Neural progenitor cell (in vitro differentiated cells): ENCODE data around the gene RXRA. TPM values are rescaled to one million over a fixed set of nuclear protein-coding genes. Genes with fewer than 3 reads are reported as not detected.

Source experiments
- DNase-seq: peaks from one replicate; pipeline ENCODE4 v3.0.0-alpha.2; 2016; ENCODE audit warnings: low spot score
- H2AFZ ChIP-seq: fragments of 200-600 bp; sonication (generic); replicated peaks from 2 replicates; pipeline ENCODE4 v1.6.1; 2016; ENCODE audit warnings: antibody characterized with exemption
- H3F3A ChIP-seq: fragments of 200-600 bp; sonication (generic); 2 replicates; pipeline ENCODE4 v1.6.1; 2016; ENCODE audit warnings: antibody characterized with exemption, low read depth
- H3K27ac ChIP-seq: fragments of 200-600 bp; sonication (generic); 2 replicates; pipeline ENCODE4 v1.5.1; 2016; ENCODE audit warnings: mild to moderate bottlenecking
- H3K27me3 ChIP-seq: fragments of 200-600 bp; sonication (generic); 2 replicates; pipeline ENCODE4 v1.6.1; 2016; ENCODE audit warnings: mild to moderate bottlenecking, moderate library complexity
- H3K36me3 ChIP-seq: fragments of 200-600 bp; sonication (generic); 2 replicates; pipeline ENCODE4 v1.5.1; 2016
- H3K4me1 ChIP-seq: fragments of 200-600 bp; sonication (generic); 2 replicates; pipeline ENCODE4 v1.6.1; 2016; ENCODE audit warnings: mixed run types
- H3K4me2 ChIP-seq: fragments of 200-600 bp; sonication (generic); 2 replicates; pipeline ENCODE4 v1.6.1; 2016
- H3K4me3 ChIP-seq: fragments of 200-600 bp; sonication (generic); 2 replicates; pipeline ENCODE4 v1.5.1; 2016
- H3K79me2 ChIP-seq: fragments of 200-600 bp; sonication (generic); 2 replicates; pipeline ENCODE4 v1.6.1; 2016; ENCODE audit warnings: low read depth
- H3K9ac ChIP-seq: fragments of 200-600 bp; sonication (generic); 2 replicates; pipeline ENCODE4 v1.6.1; 2016
- H3K9me3 ChIP-seq: fragments of 200-600 bp; sonication (generic); 2 replicates; pipeline ENCODE4 v1.5.1; 2016; ENCODE audit warnings: low read depth
- H4K20me1 ChIP-seq: fragments of 200-600 bp; sonication (generic); 2 replicates; pipeline ENCODE4 v1.6.1; 2016; ENCODE audit warnings: low read depth
- H3K27ac Mint-ChIP-seq: 3 replicates; pipeline ENCODE4 v1.8.0; 2021; ENCODE audit warnings: mixed read lengths
- H3K27me3 Mint-ChIP-seq: 2 replicates; pipeline ENCODE4 v1.8.0; 2022; ENCODE audit warnings: low read depth, mild to moderate bottlenecking, inconsistent platforms, moderate library complexity, mixed read lengths; ENCODE audit not compliant: insufficient read depth
- H3K36me3 Mint-ChIP-seq: 3 replicates; pipeline ENCODE4 v1.8.0; 2021; ENCODE audit warnings: mixed read lengths
- H3K4me1 Mint-ChIP-seq: 3 replicates; pipeline ENCODE4 v1.8.0; 2021; ENCODE audit warnings: mixed read lengths
- H3K4me3 Mint-ChIP-seq: 3 replicates; pipeline ENCODE4 v1.8.0; 2021; ENCODE audit warnings: mild to moderate bottlenecking, moderate library complexity, mixed read lengths
- H3K9me3 Mint-ChIP-seq: 3 replicates; pipeline ENCODE4 v1.8.0; 2020; ENCODE audit warnings: mixed read lengths
- EZH2 ChIP-seq: fragments of 200-600 bp; sonication (generic); IDR thresholded peaks from 2 replicates; pipeline ENCODE4 v1.6.1; 2017; ENCODE audit warnings: antibody characterized with exemption, mild to moderate bottlenecking, moderate library complexity
- EZH2phosphoT487 ChIP-seq: fragments of 200-600 bp; sonication (generic); IDR thresholded peaks from 2 replicates; pipeline ENCODE4 v1.6.1; 2017; ENCODE audit warnings: antibody characterized with exemption
- total RNA-seq: library from RNA; depleted of rRNA; stranded (reverse); fragments of >200 nt; gene quantifications from 2 replicates; pipeline ENCODE4 v1.2.3, GENCODE V29; 2015; ENCODE audit warnings: low replicate concordance
- TF ChIP-seq, protein P1 (sequence below): fragments of 200-600 bp; sonication (generic); IDR thresholded peaks from 2 replicates; pipeline ENCODE4 v1.5.1; 2017; ENCODE audit warnings: antibody characterized with exemption, mild to moderate bottlenecking

The RXRA gene
- total RNA-seq, 1 donor from 2014 or later = 11.6 TPM

DNA sequence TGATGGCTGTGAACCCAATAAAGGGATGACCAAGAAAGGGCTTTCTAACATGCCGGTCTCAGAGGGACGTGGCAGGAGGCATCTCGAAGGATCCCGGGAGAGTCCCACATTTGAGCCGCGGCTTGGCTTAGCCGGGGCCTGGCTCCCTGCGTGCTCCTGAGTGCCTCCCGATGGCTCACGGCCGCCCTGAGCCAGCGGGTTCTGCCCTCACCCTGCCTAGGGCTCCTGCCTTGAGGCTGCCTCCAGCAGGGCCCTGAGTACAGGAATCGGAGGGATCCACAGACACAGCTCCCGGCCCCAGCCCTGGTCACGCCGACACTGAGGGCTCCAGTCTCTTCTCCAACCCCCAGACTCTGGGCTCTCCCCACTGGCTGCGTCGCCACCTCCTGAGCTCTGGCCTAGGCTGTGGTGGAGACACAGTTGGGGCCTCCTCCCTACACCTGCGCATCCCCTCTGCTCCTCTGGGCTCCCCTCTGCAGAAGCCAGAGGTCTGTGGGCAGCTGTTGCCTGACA is 44.1 kb upstream of the RXRA start:
- no peak for TF ChIP-seq EZH2phosphoT487
- TF ChIP-seq EZH2 = no peak
- TF ChIP-seq, protein P1, sequence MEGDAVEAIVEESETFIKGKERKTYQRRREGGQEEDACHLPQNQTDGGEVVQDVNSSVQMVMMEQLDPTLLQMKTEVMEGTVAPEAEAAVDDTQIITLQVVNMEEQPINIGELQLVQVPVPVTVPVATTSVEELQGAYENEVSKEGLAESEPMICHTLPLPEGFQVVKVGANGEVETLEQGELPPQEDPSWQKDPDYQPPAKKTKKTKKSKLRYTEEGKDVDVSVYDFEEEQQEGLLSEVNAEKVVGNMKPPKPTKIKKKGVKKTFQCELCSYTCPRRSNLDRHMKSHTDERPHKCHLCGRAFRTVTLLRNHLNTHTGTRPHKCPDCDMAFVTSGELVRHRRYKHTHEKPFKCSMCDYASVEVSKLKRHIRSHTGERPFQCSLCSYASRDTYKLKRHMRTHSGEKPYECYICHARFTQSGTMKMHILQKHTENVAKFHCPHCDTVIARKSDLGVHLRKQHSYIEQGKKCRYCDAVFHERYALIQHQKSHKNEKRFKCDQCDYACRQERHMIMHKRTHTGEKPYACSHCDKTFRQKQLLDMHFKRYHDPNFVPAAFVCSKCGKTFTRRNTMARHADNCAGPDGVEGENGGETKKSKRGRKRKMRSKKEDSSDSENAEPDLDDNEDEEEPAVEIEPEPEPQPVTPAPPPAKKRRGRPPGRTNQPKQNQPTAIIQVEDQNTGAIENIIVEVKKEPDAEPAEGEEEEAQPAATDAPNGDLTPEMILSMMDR = no peak
- Histone ChIP-seq H2AFZ (no peak overlapping the region), H3F3A (no peaks in the 10 kb centered on the region), H3K4me1 (no peaks in the 10 kb centered on the region), H3K79me2 (no peaks in the 10 kb centered on the region), H4K20me1 (no peaks in the 10 kb centered on the region), H3K9me3 (no peaks in the 10 kb centered on the region), H3K4me2 (no peak overlapping the region), H3K27me3 (no peaks in the 10 kb centered on the region), H3K4me3 (no peak overlapping the region), H3K36me3 (no peaks in the 10 kb centered on the region), H3K27ac (no peak overlapping the region), H3K9ac (peak overlapping the region; percentile 3)
- Mint-ChIP-seq H3K27me3 (peaks cover 3% of the 10 kb centered on the region), H3K36me3 (no peaks in the 10 kb centered on the region), H3K27ac (no peak overlapping the region), H3K4me1 (peaks cover 9% of the 10 kb centered on the region), H3K4me3 (no peak overlapping the region), H3K9me3 (peaks cover 2% of the 10 kb centered on the region)
- DNase-seq = no peak

DNA sequence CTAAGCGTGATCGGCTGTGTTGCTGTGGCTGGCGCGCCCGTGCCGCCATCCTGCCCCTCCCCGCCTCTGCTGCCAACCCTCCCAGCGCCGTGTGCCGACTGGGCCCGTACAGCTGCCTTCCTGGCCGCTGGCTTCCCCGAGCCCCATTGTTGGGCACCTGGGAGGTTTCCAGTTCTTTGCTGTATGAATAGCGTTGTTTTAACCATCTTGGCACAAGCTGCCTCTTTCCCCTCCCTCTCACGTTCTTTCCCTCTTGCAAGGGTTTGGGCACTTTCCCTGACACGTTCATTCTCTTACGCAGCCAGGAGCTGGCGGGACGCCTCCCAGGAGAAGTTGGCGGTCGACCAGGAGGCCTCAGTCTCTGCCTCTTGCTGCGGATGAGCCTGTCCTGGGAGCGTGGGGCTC is 43.1 kb upstream of the RXRA start:
- Histone ChIP-seq H3K36me3 (no peaks in the 10 kb centered on the region), H3K4me2 (no peak overlapping the region), H4K20me1 (no peaks in the 10 kb centered on the region), H3K27ac (no peak overlapping the region), H2AFZ (no peak overlapping the region), H3K9ac (no peak overlapping the region), H3K4me1 (peaks cover 5% of the 10 kb centered on the region), H3K27me3 (no peaks in the 10 kb centered on the region), H3K4me3 (no peak overlapping the region), H3K79me2 (no peaks in the 10 kb centered on the region), H3F3A (no peaks in the 10 kb centered on the region), H3K9me3 (no peaks in the 10 kb centered on the region)
- Mint-ChIP-seq H3K4me3 (no peak overlapping the region), H3K27me3 (peaks cover 3% of the 10 kb centered on the region), H3K36me3 (no peaks in the 10 kb centered on the region), H3K4me1 (peaks cover 14% of the 10 kb centered on the region), H3K27ac (no peak overlapping the region), H3K9me3 (peaks cover 2% of the 10 kb centered on the region)
- DNase-seq = no peak
- no peak for TF ChIP-seq EZH2phosphoT487
- TF ChIP-seq EZH2 = no peak
- TF ChIP-seq, protein P1 = no peak

DNA sequence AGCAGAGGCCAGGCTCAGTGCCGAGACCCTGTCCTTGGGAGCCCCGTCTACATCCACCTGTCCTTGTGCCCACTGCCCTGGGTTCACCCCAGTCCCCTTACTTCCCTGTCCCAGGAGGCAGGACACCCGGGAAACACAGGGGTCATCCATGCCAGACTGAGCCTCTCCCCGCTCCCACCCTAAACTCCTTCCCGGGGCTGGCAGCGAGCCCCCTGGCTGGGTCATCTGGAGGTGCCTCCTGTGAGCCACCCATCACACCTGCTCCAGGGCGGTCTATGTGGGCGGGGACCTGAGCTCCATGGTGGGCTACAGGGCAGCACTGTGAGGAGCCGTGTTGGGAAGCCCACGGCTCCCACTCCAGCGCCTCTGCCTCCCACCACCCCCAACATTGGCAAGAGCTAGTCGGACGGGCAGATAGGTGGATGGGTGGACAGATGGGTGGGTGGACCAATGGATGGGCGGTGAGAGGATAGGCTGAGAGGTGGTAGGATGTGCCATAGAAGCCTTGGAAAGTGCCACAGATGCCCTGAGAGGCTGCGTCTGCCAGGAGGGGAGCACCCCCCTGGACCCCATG is 42.5 kb upstream of the RXRA start:
- no peaks in the 10 kb centered on the region for H3K9me3 ChIP-seq
- H3K36me3 Mint-ChIP-seq = no peaks in the 10 kb centered on the region
- TF ChIP-seq EZH2 (no peak), EZH2phosphoT487 (no peak)
- TF ChIP-seq, protein P1 = no peak
- no peak overlapping the region for H3K27ac ChIP-seq
- no peak overlapping the region for H3K9ac ChIP-seq
- peaks cover 2% of the 10 kb centered on the region for H3K9me3 Mint-ChIP-seq
- no peak overlapping the region for H2AFZ ChIP-seq
- no peak overlapping the region for H3K27ac Mint-ChIP-seq
- H3K79me2 ChIP-seq = no peaks in the 10 kb centered on the region
- no peaks in the 10 kb centered on the region for H3F3A ChIP-seq
- no peaks in the 10 kb centered on the region for H4K20me1 ChIP-seq
- no peak overlapping the region for H3K4me3 ChIP-seq
- DNase-seq = no peak
- no peak overlapping the region for H3K4me2 ChIP-seq
- H3K4me1 Mint-ChIP-seq = peaks cover 15% of the 10 kb centered on the region
- no peaks in the 10 kb centered on the region for H3K36me3 ChIP-seq
- peaks cover 9% of the 10 kb centered on the region for H3K4me1 ChIP-seq
- no peaks in the 10 kb centered on the region for H3K27me3 ChIP-seq
- peaks cover 3% of the 10 kb centered on the region for H3K27me3 Mint-ChIP-seq
- no peak overlapping the region for H3K4me3 Mint-ChIP-seq
